ENCODE results near the gene DSN1. TPM values are rescaled to one million over a fixed set of nuclear protein-coding genes. Genes with fewer than 3 reads are reported as not detected.

DSN1 gene
- total and polyA plus RNA-seq, 2 of the 8 experiments (the other 6 are each of a cell fraction or from before 2014, with no cell fraction given): 12.0 to 26.2 TPM

GRCh38 chr20:36717657-36718056, 55.9 kb downstream of the DSN1 start:
- no peak for DNase-seq (ENCODE audit: low read depth in 1 of 2, low spot score in 2 of 2)
- Histone ChIP-seq H3K4me3 (ENCODE audit: extremely low read depth in 1 of 4, insufficient read depth in 2 of 4, low read depth in 3 of 4, low read length in 4 of 4) (no peak overlapping the region), H4K5ac (ENCODE audit: insufficient read length, low read depth, low read length) (no peak overlapping the region), H3K18ac (ENCODE audit: extremely low read depth, low read length) (no peak overlapping the region), H2AFZ (ENCODE audit: low read length) (no peak overlapping the region), H3K4ac (replicated peaks; ENCODE audit: insufficient read length, low read depth, low read length) (no peak overlapping the region), H3K23me2 (ENCODE audit: low read depth, low read length) (no peaks in the 10 kb centered on the region), H2BK15ac (ENCODE audit: low read length) (no peak overlapping the region), H4K8ac (ENCODE audit: extremely low read depth, insufficient read depth, low read length) (no peak overlapping the region), H3K14ac (ENCODE audit: insufficient read length) (no peak overlapping the region), H2BK12ac (ENCODE audit: low read depth, low read length) (no peak overlapping the region), H3K56ac (replicated peaks; ENCODE audit: insufficient read length, low read depth, low read length) (no peak overlapping the region), H3K4me1 (replicated peaks in 1 of 4; ENCODE audit: control insufficient read depth in 3 of 4, insufficient read depth in 4 of 4, low read length in 3 of 4) (no peaks in the 10 kb centered on the region), H2AK5ac (ENCODE audit: low read depth, low read length) (no peak overlapping the region), H3K9ac (replicated peaks in 1 of 4; ENCODE audit: extremely low read depth in 1 of 4, low read depth in 3 of 4, low read length in 3 of 4) (no peak overlapping the region), H2BK120ac (replicated peaks; ENCODE audit: low read depth, low read length) (no peak overlapping the region), H3K79me1 (ENCODE audit: low read depth, low read length) (no peaks in the 10 kb centered on the region), H3K27me3 (replicated peaks in 1 of 4; ENCODE audit: control insufficient read depth in 3 of 4, extremely low read depth in 1 of 4, insufficient read depth in 3 of 4, low read length in 3 of 4) (no peaks in the 10 kb centered on the region), H3K9me3 (ENCODE audit: insufficient read depth in 2 of 2, low read depth in 1 of 2, low read length in 1 of 2) (no peaks in the 10 kb centered on the region), H2BK20ac (ENCODE audit: low read length) (no peak overlapping the region), H3K23ac (ENCODE audit: insufficient read length) (no peak overlapping the region), H3K79me2 (ENCODE audit: control insufficient read depth in 1 of 2, insufficient read depth in 2 of 2, low read length in 2 of 2) (no peaks in the 10 kb centered on the region; a peak in 1 of 4 replicates), H3K4me2 (ENCODE audit: insufficient read depth in 1 of 2, low read depth in 2 of 2, low read length in 2 of 2) (no peak overlapping the region), H2BK5ac (ENCODE audit: low read depth, low read length) (no peak overlapping the region), H4K91ac (replicated peaks; ENCODE audit: insufficient read length, low read length) (no peak overlapping the region), H3K27ac (ENCODE audit: low read depth, low read length) (no peak overlapping the region), H4K20me1 (replicated peaks in 1 of 2; ENCODE audit: control insufficient read depth in 1 of 2, insufficient read depth in 2 of 2, low read length in 2 of 2) (peaks cover 0 to 2% of the 10 kb centered on the region in 2 experiments), H3K36me3 (ENCODE audit: control insufficient read depth in 2 of 4, insufficient read depth in 4 of 4, low read length in 3 of 4) (no peaks in the 10 kb centered on the region)
- peak; percentile 48 for FAIRE-seq
- TF ChIP-seq FOSL1 (IDR thresholded peaks at IDR 0.05; ENCODE audit: insufficient read depth, low read depth, low read length) (no peak), RAD21 (IDR thresholded peaks at IDR 0.05 in 1 of 2, conservative IDR thresholded peaks at IDR 0.05 in 1 of 2; ENCODE audit: low read depth in 2 of 2, low read length in 2 of 2) (peak; percentile 59 to 67), CTCF (IDR thresholded peaks at IDR 0.05; ENCODE audit: control extremely low read depth in 1 of 3, insufficient read depth in 1 of 3, low read depth in 1 of 3, low read length in 3 of 3) (peak in 2 of 3 experiments; percentile 58 to 60; a peak in 3 of 4 replicates)
- POLR2A ChIA-PET (ENCODE audit: partially characterized antibody): no interaction called here
- 82% methylated on average over 2 of the region's 2 CpGs; no CpG with 5 or more reads in 1 of the 2 experiments for WGBS, 2 experiments (ENCODE audit: extremely low coverage in 1 of 2, insufficient coverage in 1 of 2, insufficient read length in 1 of 2, insufficient replicate concordance in 2 of 2, low coverage in 1 of 2, low lambda C conversion rate in 2 of 2, missing lambda C conversion rate in 1 of 2)
- CTCF ChIA-PET (ENCODE audit: partially characterized antibody): interaction anchor here (1.0 to 3.6 kb wide), 10 partner anchors 11 to 218 kb away, joined by 3 to 19 read pairs (median 9); no protein-coding TSS in a partner anchor

Measured in H1 (cell line).